GM18517 (cell line): ENCODE data around the gene TRAP1.

Experiments
- ATAC-seq: cut with Tn5 transposase; IDR thresholded peaks from one replicate; pipeline ENCODE4 v1.9.1; 2021; ENCODE audit warnings: mild to moderate bottlenecking, moderate library complexity; ENCODE audit not compliant: unreplicated experiment

Gene TRAP1

GRCh38 chr16:3652373-3653195 lies 64.7 kb downstream of the TRAP1 start:
- ATAC-seq: no peak

GRCh38 chr16:3651461-3652372 lies 65.6 kb downstream of the TRAP1 start:
- no peak for ATAC-seq

DNA sequence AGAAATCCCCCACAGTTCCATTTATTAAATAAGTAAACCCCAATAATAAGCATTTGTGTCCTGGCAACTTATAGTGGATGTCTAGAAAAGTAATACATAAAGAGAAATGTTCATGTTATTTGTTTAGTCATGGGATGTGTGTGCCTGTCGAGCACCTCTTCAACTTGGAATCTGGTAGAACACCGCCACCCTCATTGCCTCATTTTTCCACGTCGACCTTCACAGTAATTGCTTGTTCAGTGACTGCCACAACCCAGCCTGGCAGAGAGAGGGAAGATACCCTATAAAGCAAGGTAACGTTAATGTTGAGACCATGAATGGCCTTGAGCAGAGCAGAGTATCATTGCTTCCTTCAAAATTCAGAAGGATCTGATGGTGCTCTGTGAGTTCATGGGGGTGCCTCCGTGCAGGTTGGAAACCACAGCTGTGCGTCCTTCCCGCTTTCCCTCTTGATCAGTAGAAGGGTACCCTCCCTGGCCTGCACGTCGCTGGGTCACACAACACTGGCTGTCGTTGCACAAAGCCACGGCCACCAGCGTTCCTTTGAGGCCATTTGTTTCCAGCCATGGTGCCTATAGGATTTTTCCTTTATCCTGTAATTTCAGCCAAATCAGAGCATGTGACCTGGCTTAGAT lies 66.6 kb downstream of the TRAP1 start:
- ATAC-seq: no peak

DNA sequence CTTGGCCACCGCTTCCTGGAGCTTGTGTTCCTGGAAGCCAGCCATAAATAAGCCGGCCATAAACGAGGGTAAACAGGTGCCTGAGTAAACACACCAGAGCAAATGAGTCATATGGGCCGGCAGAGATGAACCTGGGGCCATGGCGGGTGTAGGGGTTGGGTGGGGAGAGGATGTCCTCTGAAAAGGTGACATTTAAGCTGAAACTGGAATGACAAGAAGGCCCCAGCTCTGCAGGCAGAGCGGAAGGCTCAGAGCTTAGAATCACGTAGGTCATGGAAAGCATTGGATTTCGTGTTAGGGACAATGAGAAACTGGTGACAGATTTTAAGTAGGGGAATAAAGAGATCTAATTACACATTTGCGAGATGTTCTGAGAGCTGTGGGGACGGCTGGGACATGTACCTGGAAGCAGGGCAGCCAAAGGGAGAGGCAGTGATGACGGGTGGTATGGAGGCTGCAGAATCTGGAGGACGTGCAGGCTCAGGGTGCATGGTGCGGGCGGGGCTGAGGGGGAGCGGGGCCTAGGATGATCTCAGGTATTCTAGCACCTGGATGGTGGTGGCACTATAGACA lies 70.9 kb downstream of the TRAP1 start:
- ATAC-seq: no peak

DNA sequence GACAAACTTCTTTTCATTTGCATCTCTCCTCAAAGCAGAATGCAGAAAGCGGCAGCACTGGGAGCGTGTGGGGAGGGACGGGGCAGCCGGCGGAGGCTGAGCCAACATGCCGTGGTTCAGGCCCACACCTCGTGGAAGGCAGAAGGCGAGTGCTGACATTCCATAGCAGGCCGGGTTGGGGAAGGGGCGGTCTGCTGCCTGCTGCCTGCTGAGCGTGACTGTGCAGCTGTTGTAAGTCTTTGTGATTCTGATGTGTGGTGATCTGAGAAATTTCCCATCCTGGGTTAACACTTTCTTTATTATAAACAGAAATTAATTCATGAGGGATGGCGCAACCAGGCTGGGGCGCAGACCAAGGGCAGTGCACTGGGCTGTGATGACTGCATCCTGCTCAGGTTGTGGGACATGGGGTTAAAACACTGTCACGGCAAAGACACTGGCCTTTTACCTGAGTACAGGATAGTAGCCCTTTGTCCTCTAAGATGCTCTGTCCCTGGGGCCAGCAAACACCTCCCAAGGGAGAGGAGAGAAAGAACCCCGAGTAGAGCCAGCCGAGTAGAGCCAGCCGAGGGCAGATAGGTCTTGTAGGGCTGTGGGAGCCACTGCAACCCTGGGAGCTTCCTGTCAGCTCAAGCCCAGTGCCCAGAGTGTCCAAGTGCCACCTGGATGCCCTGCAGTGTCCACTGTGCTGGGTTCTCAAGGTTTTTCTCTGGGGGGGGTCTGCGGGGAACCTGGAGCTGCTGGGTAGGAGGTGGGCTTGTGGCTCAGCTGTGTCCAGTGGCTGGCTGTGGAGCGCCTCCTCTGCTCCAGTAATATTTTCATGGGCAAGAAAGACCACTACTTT lies 71.6 kb downstream of the TRAP1 start:
- no peak for ATAC-seq

- ATAC-seq: no peak
Observed at GRCh38 chr16:3645108-3645503, 72.2 kb downstream of the TRAP1 start.

- no peak for ATAC-seq
Observed at GRCh38 chr16:3643095-3643730, 74.1 kb downstream of the TRAP1 start.

DNA sequence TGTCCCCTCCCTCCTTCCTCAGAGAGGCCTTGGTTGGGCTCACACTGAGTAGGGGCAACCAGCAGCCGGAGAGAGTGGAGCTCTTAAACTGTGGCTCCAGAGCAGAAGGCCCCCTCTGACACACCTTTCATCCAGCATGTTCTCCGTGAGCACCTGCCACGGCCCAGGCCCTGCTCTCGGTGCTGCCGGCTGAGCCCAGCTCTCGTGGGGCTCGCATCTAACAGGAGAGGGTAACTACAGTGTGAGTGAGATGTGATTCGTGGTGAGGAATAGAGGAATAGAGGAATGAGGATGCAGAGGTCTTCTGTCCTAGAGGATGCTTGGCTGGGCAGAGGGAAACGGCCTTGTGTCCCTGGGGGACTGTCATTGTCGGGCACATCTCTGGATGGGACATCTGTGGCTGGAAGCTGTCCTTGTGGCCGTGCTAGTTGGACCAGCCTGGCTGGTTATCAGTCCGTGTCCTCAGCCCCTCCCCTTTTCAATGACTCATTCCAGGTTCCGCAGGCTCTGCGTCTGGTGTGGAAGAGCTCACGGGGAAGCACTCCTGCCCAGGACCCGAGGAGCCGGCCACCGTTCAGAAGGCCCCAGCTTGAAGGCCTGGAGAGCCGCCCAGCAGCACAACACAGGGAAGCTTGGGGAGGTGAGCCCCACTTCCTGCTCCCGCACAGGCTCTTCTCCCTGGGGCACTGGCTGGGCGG lies 74.8 kb downstream of the TRAP1 start:
- no peak for ATAC-seq

DNA sequence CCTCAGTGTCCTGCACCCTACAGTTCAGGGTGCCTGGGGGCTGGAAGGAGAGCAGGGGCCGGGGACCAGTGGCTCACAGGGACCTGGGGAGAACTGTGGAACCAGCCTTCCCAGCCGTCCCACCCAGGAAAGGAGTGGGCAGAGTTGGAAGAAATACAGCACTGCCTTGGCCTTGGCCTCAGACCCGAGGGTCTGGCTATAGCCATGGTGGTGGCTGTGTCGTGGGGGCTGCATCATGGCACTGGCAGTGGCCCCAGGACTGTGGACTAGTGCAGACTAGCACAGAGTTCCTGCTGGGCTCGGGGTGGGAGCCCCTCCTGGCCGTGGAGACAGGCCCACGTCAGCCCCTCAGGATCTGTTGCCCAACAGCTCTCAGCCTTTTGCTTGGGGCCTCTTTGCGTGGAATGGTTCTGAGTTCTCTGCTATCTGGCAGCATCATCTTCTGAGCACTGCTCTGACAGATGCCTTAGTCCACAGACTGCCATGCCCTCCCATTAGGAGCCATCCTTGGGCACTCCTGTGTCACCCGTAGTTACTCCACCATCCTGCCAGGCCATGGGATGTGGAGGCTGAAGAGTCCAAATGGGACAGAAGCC lies 75.4 kb downstream of the TRAP1 start:
- no peak for ATAC-seq

GRCh38 chr16:3640632-3641501 lies 76.5 kb downstream of the TRAP1 start:
- no peak for ATAC-seq

GRCh38 chr16:3640207-3640606 lies 77.1 kb downstream of the TRAP1 start:
- ATAC-seq: no peak

- no peak for ATAC-seq
Observed at GRCh38 chr16:3638916-3639644, 78.2 kb downstream of the TRAP1 start.

DNA sequence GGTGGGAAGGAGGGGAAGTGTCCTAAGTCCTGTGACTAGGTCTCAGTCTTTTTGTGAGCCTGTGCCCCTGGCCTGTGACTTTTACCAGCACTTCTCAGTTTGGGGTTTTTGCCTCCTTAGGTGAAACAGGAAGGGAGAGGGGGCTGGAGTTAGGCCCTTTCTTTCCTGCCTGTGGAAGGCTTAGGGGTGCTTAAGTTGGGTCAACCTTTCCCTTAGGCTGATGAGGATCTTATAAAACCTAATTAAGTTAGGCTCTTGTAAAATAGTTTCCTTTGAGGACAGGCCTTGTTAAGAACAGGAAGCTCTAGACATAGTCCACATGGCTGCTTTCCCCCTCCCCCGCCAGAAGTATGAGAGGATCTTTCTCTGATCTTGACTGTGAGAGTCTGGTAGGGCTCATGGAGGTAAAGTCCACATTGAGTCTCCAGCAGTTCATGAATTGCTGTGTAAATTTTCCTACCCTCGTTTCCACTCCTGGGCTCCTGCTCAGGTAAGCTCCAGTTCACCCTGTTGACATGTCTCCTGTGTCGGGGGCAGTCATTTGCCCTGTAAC lies 79.9 kb downstream of the TRAP1 start:
- no peak for ATAC-seq

GRCh38 chr16:3625911-3626732 lies 91.2 kb downstream of the TRAP1 start:
- peak; percentile 61 for ATAC-seq

DNA sequence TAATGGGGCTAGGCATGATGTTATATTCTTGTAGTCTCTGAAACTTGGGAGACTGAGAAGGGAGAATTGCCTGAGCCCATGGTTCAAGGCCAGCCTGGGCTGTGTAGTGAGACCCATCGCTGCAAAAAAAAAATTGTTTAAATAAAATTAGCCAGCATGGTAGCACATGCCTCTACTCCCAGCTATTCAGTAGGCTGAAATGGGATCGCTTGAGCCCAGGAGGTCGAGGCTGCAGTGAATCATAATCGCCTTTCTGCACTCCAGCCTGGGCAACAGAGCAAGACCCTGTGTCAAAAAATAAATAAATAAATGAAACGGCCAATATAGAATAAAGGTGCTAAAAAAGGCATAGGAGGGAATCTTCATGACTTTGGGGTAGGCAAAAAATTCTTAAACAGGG lies 92.0 kb downstream of the TRAP1 start:
- ATAC-seq: no peak

- ATAC-seq: no peak
Observed at GRCh38 chr16:3623642-3624041, 93.7 kb downstream of the TRAP1 start.
